Kidney (tissue), 14 donors: ENCODE measurements around the gene MSI2. TPM values are rescaled to one million over a fixed set of nuclear protein-coding genes. Genes with fewer than 3 reads are reported as not detected.

Experiments used
- DNase-seq, 5 donors: peaks; one replicate each; pipeline ENCODE4 v3.0.0-alpha.2; 2013 to 2020
- FAIRE-seq: peaks from 2 replicates; lab custom pipeline; 2012; peaks lifted over from hg19 to GRCh38; lab: Jason Lieb, UNC
- H3K27ac ChIP-seq, 2 donors: one replicate each; pipeline ENCODE4 v1.7.0; 2013; ENCODE audit warnings: low read depth in 2 of 2, low read length in 2 of 2, inconsistent platforms in 1 of 2
- H3K27me3 ChIP-seq: one replicate; pipeline ENCODE4 v1.7.1; 2013; ENCODE audit warnings: low read length, inconsistent platforms; ENCODE audit not compliant: control insufficient read depth, insufficient read depth
- H3K36me3 ChIP-seq, 3 donors: one replicate each; pipeline versions ENCODE4 v1.7.0 to v1.7.1; 2013; ENCODE audit warnings: low read length in 3 of 3, control low read depth in 1 of 3, inconsistent platforms in 1 of 3; ENCODE audit not compliant: insufficient read depth in 3 of 3, control insufficient read depth in 2 of 3
- H3K4me1 ChIP-seq, 3 donors: one replicate each; pipeline versions ENCODE4 v1.7.0 to v1.7.1; 2013; ENCODE audit warnings: low read length in 3 of 3, inconsistent platforms in 1 of 3, low read depth in 1 of 3; ENCODE audit not compliant: control insufficient read depth in 2 of 3, insufficient read depth in 2 of 3
- H3K4me3 ChIP-seq, 3 donors: one replicate each; pipeline versions ENCODE4 v1.7.0 to v1.8.1; 2013; ENCODE audit warnings: low read length in 3 of 3, control low read depth in 1 of 3, inconsistent platforms in 1 of 3
- H3K9ac ChIP-seq, 3 donors: one replicate each; pipeline versions ENCODE4 v1.7.0 to v1.7.1; 2013; ENCODE audit warnings: low read length in 3 of 3, control low read depth in 1 of 3, inconsistent platforms in 1 of 3
- H3K9me3 ChIP-seq, 3 donors: one replicate each; pipeline versions ENCODE4 v1.7.0 to v1.7.1; 2013; ENCODE audit warnings: low read length in 3 of 3, control low read depth in 1 of 3, inconsistent platforms in 1 of 3; ENCODE audit not compliant: control insufficient read depth in 2 of 3, insufficient read depth in 1 of 3
- intact Hi-C: fragments of 100-400 bp; cut with DNase I; formaldehyde crosslinking; loops from one replicate; pipeline ENCODE4 v1.11.1; 2022
- polyA plus RNA-seq: library from polyadenylated mRNA; stranded (reverse); fragments of 350-450 nt; fragmentation: Illumina TruSeq; extraction: RNeasy Lipid Tissue Mini Kit (QIAGEN cat#74804); gene quantifications from one replicate; pipeline ENCODE4 v1.2.3, GENCODE V29; 2014; ENCODE audit warnings: low read depth, low replicate concordance; ENCODE audit not compliant: insufficient read depth
- total RNA-seq: library from RNA; stranded (reverse); fragmentation: NEBNext Ultra II Directional; extraction: Animal tissue kit (Norgen Biotek cat#: 25700); gene quantifications from one replicate; pipeline ENCODE4 v1.2.1, GENCODE V29; 2021
- TF ChIP-seq, protein P1 (sequence below): IDR thresholded peaks from 3 replicates; pipeline ENCODE4 v1.5.1; 2012; ENCODE audit warnings: mild to moderate bottlenecking, moderate library complexity, borderline replicate concordance; ENCODE audit not compliant: insufficient read depth; ENCODE audit errors: extremely low read depth
- donor health status: control.
- donor health status: control.
- donor health status: control.
- donor health status: control.
- donor health status: control.
- donor health status: DM: yes; HTN: yes; CAD: no.
- donor health status: Normal renal cell carcinoma (clear cell type).

The MSI2 gene
- total and polyA plus RNA-seq, 2 donors from 2014 or later, result 69.2 to 151 TPM

DNA sequence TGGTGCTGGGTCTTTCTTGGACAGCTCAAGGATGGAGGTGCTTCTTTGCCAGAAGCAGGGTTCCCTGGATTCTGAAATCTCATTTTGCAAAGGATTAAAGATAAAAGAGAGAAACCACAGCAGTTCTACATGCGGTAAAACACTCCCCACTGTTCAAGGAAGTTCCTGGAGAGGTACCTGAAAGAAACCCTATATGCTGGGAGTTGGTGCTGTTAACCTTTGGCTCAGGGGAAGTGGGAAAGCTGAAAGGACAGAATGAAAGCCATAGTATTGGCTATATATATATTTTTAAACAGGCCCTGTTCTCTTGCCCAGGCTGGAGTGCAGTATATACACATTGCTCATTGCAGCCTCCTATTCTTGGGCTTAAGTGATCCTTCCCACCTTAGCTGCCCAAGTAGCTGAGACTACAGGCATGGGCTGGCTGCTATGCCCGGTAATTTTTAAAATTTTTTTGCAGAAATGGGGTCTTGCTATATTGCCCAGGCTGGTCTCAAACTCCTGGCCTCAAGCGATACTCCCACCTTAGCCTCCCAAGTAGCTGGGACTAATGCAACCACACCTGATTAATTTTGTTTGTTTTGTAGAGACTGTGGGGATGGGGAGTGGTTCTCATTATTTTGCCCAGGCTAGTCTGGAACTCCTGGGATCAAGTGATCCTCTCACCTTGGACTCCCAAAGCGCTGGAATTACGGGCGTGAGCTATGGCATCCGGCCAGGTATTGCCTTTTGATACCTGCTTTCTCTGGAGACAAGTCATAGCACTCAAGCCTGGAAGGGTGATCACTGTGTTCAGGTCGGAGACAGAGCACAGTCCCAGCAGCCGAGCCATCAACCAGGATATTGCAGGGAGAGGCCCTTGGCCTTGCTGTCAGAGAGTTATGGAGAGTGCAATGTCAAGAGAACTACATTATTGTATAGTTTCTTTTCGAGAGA is 55.2 kb downstream of the MSI2 start:
- no peak overlapping the region for H3K9ac ChIP-seq
- no peak for DNase-seq
- intact Hi-C loops, result no loop called here
- TF ChIP-seq, protein P1, sequence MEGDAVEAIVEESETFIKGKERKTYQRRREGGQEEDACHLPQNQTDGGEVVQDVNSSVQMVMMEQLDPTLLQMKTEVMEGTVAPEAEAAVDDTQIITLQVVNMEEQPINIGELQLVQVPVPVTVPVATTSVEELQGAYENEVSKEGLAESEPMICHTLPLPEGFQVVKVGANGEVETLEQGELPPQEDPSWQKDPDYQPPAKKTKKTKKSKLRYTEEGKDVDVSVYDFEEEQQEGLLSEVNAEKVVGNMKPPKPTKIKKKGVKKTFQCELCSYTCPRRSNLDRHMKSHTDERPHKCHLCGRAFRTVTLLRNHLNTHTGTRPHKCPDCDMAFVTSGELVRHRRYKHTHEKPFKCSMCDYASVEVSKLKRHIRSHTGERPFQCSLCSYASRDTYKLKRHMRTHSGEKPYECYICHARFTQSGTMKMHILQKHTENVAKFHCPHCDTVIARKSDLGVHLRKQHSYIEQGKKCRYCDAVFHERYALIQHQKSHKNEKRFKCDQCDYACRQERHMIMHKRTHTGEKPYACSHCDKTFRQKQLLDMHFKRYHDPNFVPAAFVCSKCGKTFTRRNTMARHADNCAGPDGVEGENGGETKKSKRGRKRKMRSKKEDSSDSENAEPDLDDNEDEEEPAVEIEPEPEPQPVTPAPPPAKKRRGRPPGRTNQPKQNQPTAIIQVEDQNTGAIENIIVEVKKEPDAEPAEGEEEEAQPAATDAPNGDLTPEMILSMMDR, result no peak
- H3K27ac ChIP-seq, result no peak overlapping the region
- FAIRE-seq, result no peak
- H3K9me3 ChIP-seq, result no peaks in the 10 kb centered on the region
- peaks cover 0 to 11% (median 0%) of the 10 kb centered on the region in 3 donors for H3K36me3 ChIP-seq
- H3K4me1 ChIP-seq, result peaks cover 0 to 18% (median 8%) of the 10 kb centered on the region in 3 donors
- H3K27me3 ChIP-seq, result no peaks in the 10 kb centered on the region
- no peak overlapping the region for H3K4me3 ChIP-seq

DNA sequence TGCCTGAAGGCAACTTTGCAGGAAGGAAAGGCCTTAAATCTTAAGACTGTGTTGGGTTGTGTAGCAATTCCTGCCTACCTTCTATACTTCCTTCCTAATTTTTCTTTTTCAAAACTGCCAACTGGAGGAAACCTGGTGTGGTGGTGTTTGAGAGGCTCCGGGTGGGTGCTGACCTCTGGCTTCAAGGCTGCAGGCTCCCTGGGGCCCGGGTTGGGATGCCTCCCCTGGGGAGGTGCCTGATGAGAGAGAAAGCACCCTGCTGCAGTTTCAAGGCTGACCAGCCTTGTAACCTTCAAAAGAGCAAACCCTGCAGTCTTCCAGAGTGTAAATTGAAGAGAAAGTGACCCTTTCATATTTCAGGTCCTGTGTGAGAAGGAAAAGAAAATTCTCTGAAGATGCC is 55.9 kb downstream of the MSI2 start:
- Histone ChIP-seq H3K27me3 (no peaks in the 10 kb centered on the region), H3K9me3 (no peaks in the 10 kb centered on the region), H3K4me3 (no peak overlapping the region), H3K27ac (peak overlapping the region in 1 of 2 donors; percentile 5), H3K9ac (no peak overlapping the region), H3K4me1 (peaks cover 0 to 18% (median 8%) of the 10 kb centered on the region in 3 donors), H3K36me3 (peaks cover 0 to 11% (median 0%) of the 10 kb centered on the region in 3 donors)
- FAIRE-seq (no peak), DNase-seq (no peak)
- intact Hi-C loops, result no loop called here
- TF ChIP-seq, protein P1, result no peak

DNA sequence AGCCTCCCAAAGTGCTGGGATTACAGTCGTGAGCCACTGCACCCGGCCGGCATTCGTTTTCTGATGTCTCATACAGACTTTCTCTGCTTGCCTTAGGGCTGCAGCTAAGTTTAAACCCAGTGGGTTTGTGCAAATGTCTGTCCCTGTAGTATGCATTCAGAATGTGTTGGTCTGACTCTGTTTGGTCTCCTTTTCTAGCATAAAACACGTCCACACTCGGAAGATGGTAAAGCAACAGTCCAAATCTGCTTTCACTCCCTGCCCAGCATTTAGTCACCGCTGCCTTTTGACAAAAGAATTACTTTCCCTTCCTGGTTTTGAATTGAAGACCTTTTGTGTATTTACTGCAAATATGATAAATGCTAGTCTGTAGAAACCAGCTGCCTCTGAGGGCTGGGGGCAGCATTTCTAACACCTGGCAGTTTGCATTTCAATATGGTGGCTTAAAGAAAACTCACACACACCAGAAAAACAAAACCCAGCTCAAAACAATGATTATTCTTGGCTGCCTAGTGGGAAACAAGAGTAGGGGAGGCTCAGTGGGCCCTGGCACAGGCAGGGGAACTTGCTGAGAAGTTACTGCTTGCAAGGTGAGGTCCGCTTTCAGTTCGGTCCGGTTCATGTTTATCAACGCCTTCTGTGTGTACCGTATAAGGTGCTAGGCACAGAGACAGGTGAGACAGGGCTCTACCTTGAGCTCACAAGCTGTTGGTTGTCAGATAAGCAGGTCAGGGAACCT is 56.9 kb downstream of the MSI2 start:
- H3K4me1 ChIP-seq, result peaks cover 0 to 18% (median 7%) of the 10 kb centered on the region in 3 donors
- H3K36me3 ChIP-seq, result peaks cover 0 to 5% (median 0%) of the 10 kb centered on the region in 3 donors
- H3K27me3 ChIP-seq, result no peaks in the 10 kb centered on the region
- intact Hi-C loops, result no loop called here
- peak overlapping the region; percentile 3 to 26 for H3K27ac ChIP-seq
- H3K4me3 ChIP-seq, result no peak overlapping the region
- TF ChIP-seq, protein P1, result no peak
- no peaks in the 10 kb centered on the region for H3K9me3 ChIP-seq
- DNase-seq (no peak), FAIRE-seq (no peak)
- H3K9ac ChIP-seq, result no peak overlapping the region
